Psoas muscle (tissue), 8 donors: ENCODE data around the gene NAA11. TPM values are rescaled to one million over a fixed set of nuclear protein-coding genes. Genes with fewer than 3 reads are reported as not detected.
"Not testable (repeated sequence)": the region's sequence is repeated elsewhere in the genome, so short reads cannot be mapped to it uniquely, and the experiment has no call there.

Experiments used
- ATAC-seq, 4 donors: fragments of 200-7000 bp; cut with Tn5 transposase; one replicate each; pipeline ENCODE4 v1.9.1; 2020; ENCODE audit warnings: moderate library complexity in 3 of 4, mild to moderate bottlenecking in 2 of 4
- DNase-seq, 2 donors: peaks; one replicate each; pipeline ENCODE4 v3.0.0-alpha.2; 2020
- H3K27ac ChIP-seq: fragments of 200-600 bp; one replicate; pipeline ENCODE4 v1.8.0; 2022
- H3K27me3 ChIP-seq, 3 donors: fragments of 200-600 bp in 1 of 3; one replicate each; pipeline versions ENCODE4 v1.6.1 to v1.8.0; 2013 to 2022; ENCODE audit warnings: low read length in 2 of 3, mild to moderate bottlenecking in 2 of 3, moderate library complexity in 1 of 3; ENCODE audit not compliant: insufficient read depth in 3 of 3
- H3K36me3 ChIP-seq, 2 donors: fragments of 200-600 bp in 1 of 2; one replicate each; pipeline versions ENCODE4 v1.6.1 to v1.8.0; 2013 to 2022; ENCODE audit warnings: low read depth in 1 of 2, mild to moderate bottlenecking in 1 of 2, moderate library complexity in 1 of 2; ENCODE audit not compliant: insufficient read depth in 1 of 2
- H3K4me1 ChIP-seq: fragments of 200-600 bp; one replicate; pipeline ENCODE4 v1.8.0; 2022
- H3K4me3 ChIP-seq: fragments of 200-600 bp; one replicate; pipeline ENCODE4 v1.8.0; 2022; ENCODE audit warnings: mild to moderate bottlenecking
- H3K9me3 ChIP-seq: fragments of 200-600 bp; one replicate; pipeline ENCODE4 v1.8.0; 2022
- WGBS, 3 donors: extraction: QIAGEN DNeasy Blood & Tissue Kit; methylation state at CpG; one replicate each; pipeline versions ENCODE4 v1.1.6 to v1.1.7; 2013; 5-methylcytosine and 5-hydroxymethylcytosine counted together
- intact Hi-C, 2 donors: fragments of 100-400 bp; cut with DNase I; formaldehyde crosslinking; loops; one replicate each; pipeline versions ENCODE4 v1.11.0 to v1.14.2; 2022
- polyA plus RNA-seq, 3 donors: library from polyadenylated mRNA; stranded (reverse); fragments of 200-250 nt; gene quantifications; one replicate each; pipeline ENCODE4 v1.2.3, GENCODE V29; 2013
- total RNA-seq, 4 donors: library from RNA; stranded (reverse); fragmentation: NEBNext Ultra II Directional in 2 of 4; extraction: Animal tissue kit (Norgen Biotek cat#: 25700) in 2 of 4; gene quantifications; one replicate each; pipeline versions ENCODE4 v1.2.1 to v1.2.4, GENCODE V29; 2021 to 2023
- TF ChIP-seq, protein P1 (sequence below): fragments of 200-600 bp; IDR thresholded peaks from one replicate; pipeline ENCODE4 v1.8.0; 2022; ENCODE audit warnings: antibody characterized with exemption
- donor health status: healthy with polysubstance abuse.
- donor health status: DM: no; HTN: no; CAD: no; lungs with moderate emphysema.
- donor health status: Bipolar disorder and iron deficiency.
- donor health status: healthy.
- donor health status: DM: yes; HTN: yes; CAD: no.
- donor health status: DM: no; HTN: no; CAD: no.
- donor health status: DM: no; HTN: no; CAD: no.
- donor health status: DM: yes; HTN: yes; CAD: no.

Gene NAA11
- total and polyA plus RNA-seq, 7 donors = not detected

DNA sequence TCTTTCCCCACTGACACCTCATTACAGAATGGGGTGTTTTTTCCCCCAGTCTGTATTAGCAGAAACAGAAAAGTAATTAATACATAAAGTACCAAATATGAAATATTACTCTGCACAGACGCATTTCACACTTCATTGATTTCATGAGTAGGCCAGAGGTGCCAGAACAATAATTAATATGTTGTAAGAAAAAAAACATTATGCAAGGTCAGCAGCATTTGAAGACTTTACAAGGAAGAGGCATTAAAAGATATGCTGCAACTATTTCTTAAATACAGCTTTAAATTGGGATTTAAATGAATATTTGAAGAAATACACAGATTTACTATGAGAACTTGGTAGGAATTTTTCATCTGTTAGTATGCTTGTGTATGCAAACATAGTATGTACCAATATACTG lies 37.7 kb downstream of the NAA11 start:
- Histone ChIP-seq H3K27ac (no peak overlapping the region), H3K4me1 (no peaks in the 10 kb centered on the region), H3K4me3 (no peak overlapping the region), H3K36me3 (no peaks in the 10 kb centered on the region), H3K27me3 (no peaks in the 10 kb centered on the region), H3K9me3 (no peaks in the 10 kb centered on the region)
- ATAC-seq (no peak), DNase-seq (no peak)
- WGBS, 3 donors = 93 to 98% (median 98%) methylated on average over 1 of the region's 1 CpG
- intact Hi-C loops = no loop called here
- TF ChIP-seq, protein P1, sequence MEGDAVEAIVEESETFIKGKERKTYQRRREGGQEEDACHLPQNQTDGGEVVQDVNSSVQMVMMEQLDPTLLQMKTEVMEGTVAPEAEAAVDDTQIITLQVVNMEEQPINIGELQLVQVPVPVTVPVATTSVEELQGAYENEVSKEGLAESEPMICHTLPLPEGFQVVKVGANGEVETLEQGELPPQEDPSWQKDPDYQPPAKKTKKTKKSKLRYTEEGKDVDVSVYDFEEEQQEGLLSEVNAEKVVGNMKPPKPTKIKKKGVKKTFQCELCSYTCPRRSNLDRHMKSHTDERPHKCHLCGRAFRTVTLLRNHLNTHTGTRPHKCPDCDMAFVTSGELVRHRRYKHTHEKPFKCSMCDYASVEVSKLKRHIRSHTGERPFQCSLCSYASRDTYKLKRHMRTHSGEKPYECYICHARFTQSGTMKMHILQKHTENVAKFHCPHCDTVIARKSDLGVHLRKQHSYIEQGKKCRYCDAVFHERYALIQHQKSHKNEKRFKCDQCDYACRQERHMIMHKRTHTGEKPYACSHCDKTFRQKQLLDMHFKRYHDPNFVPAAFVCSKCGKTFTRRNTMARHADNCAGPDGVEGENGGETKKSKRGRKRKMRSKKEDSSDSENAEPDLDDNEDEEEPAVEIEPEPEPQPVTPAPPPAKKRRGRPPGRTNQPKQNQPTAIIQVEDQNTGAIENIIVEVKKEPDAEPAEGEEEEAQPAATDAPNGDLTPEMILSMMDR = no peak

DNA sequence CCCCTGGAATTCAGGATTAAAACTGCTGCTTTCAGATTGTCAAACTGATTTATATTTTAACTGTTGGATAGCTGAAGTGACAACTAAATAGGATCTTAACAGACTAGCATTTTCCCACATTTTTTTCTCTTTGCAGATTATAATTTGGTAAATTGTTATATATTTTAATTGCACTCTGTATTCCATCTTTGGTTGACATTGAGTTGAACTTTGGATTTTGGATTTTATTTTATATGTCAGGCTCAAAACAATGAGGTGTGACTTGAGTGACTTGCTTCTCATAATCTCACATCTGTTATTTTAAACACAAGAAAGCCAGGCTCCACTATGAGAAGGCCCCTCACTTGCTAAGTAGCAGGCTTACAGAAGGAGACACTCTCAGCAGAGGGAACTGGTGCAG lies 38.1 kb downstream of the NAA11 start:
- H3K4me3 ChIP-seq = no peak overlapping the region
- intact Hi-C loops = no loop called here
- H3K4me1 ChIP-seq = no peaks in the 10 kb centered on the region
- TF ChIP-seq, protein P1 = no peak
- H3K27ac ChIP-seq = no peak overlapping the region
- DNase-seq = no peak
- H3K27me3 ChIP-seq = no peaks in the 10 kb centered on the region
- H3K36me3 ChIP-seq = no peaks in the 10 kb centered on the region
- no peak for ATAC-seq
- no peaks in the 10 kb centered on the region for H3K9me3 ChIP-seq

DNA sequence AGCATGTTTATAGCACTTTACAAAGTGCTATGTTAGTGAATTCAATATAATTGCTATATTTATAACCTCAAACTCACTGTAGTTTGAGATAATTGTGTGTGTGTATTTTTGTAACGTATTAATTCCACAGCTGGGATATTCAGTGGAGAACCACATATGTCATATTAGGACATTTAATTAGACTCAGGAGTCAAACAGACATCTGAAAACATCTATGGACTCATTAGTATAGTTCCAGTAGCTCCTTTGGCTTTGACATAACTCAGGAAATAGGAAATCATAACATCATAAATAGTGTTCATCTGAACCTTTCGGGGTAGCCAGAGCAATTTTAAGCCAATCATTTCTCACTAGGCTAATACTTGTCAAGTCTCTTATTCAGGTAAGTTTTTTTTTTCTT lies 38.8 kb downstream of the NAA11 start:
- Histone ChIP-seq H3K9me3 (no peaks in the 10 kb centered on the region), H3K4me3 (no peak overlapping the region), H3K36me3 (no peaks in the 10 kb centered on the region), H3K4me1 (no peaks in the 10 kb centered on the region), H3K27ac (no peak overlapping the region), H3K27me3 (no peaks in the 10 kb centered on the region)
- no peak for ATAC-seq
- WGBS, 3 donors = 80 to 84% (median 81%) methylated on average over 2 of the region's 2 CpGs
- intact Hi-C loops = no loop called here
- no peak for DNase-seq
- TF ChIP-seq, protein P1 = no peak

DNA sequence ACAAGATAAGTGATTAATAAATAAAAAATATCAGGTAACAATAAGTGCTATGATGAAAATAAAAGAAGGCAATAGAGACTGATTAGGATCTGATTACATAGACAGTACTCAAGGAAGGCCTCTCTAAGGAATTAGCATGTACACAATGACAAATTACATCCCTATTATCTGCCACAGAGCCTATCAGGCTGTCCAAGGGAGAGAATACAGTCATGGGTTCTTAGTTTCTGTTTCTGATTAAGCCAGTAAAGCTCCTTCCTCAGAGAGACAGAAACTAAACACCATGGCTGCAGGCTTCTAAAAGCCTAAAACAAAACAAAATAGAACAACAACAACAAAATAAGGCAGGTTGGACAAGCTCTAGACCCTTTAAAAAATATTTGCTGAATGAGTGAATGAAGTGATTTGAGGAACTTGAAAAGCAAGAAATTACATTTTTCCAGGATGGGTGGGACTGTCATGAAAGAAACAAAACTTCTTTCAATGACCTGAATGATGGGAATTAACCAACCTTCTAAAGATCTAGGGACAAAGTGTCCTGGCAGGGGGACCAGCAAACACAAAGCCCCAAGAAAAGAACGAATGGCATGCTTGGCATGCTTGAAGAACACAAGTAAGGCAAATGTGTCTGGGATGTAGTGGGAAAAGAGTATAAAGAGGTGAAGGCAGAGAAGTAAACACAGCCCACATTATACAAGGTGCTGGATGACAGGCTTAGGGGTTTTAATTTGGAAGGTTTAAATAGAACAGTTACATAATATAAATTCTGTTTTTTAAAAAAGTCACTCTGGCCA lies 44.1 kb downstream of the NAA11 start:
- no peak for ATAC-seq
- Histone ChIP-seq H3K4me1 (no peaks in the 10 kb centered on the region), H3K9me3 (no peaks in the 10 kb centered on the region), H3K27me3 (no peaks in the 10 kb centered on the region), H3K4me3 (no peak overlapping the region), H3K36me3 (no peaks in the 10 kb centered on the region), H3K27ac (no peak overlapping the region)
- intact Hi-C loops = no loop called here
- DNase-seq = no peak
- TF ChIP-seq, protein P1 = no peak
- WGBS, 3 donors = 14 to 46% (median 21%) methylated on average over 1 of the region's 1 CpG

DNA sequence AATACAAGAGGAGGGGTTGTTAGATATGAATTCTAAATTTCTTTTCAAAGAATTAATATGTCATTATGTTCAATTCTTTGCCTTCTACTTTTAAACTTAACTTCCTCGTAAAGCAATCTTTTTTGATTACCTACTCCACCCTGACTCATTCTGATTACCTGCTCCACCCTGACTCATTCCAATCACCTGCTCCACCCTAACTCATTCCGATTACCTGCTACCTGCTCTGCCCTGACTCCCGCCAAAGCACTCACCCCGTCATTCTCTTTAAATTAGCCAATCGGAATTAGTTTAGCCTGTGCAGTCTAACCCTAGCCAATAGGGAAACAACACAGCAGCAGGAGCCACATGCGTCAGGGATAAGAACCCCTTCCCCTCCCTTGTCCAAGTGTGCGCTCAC lies 48.4 kb downstream of the NAA11 start:
- ATAC-seq, H3K4me3 ChIP-seq, H3K9me3 ChIP-seq, intact Hi-C loops, H3K27ac ChIP-seq, H3K36me3 ChIP-seq, DNase-seq, H3K27me3 ChIP-seq, H3K4me1 ChIP-seq: not testable (repeated sequence)
- 88 to 96% (median 94%) methylated on average over 7 of the region's 7 CpGs for WGBS, 3 donors
